GM18873 (cell line): Measurements from ENCODE around the gene TMEM132C.

ENCODE experiments used
- ATAC-seq: cut with Tn5 transposase; IDR thresholded peaks from one replicate; pipeline ENCODE4 v1.9.1; 2021; ENCODE audit warnings: mild to moderate bottlenecking, moderate library complexity, moderate number of reproducible peaks; ENCODE audit not compliant: unreplicated experiment, low FRiP score

TMEM132C gene

GRCh38 chr12:128402486-128403243 lies 135.7 kb downstream of the TMEM132C start:
- ATAC-seq = no peak

GRCh38 chr12:128408669-128409068 lies 141.7 kb downstream of the TMEM132C start:
- ATAC-seq = no peak

- ATAC-seq = no peak
These were observed 148.1 kb downstream of the TMEM132C start for GRCh38 chr12:128415036-128415560.

GRCh38 chr12:128418944-128419343 lies 152.0 kb downstream of the TMEM132C start:
- no peak for ATAC-seq

- no peak for ATAC-seq
These were observed 153.2 kb downstream of the TMEM132C start for GRCh38 chr12:128420163-128420562.

GRCh38 chr12:128421375-128421774 lies 154.4 kb downstream of the TMEM132C start:
- no peak for ATAC-seq

- ATAC-seq = no peak
These were observed 156.2 kb downstream of the TMEM132C start for GRCh38 chr12:128423205-128423604.

GRCh38 chr12:128424931-128425431 lies 158.0 kb downstream of the TMEM132C start:
- ATAC-seq = no peak

GRCh38 chr12:128425666-128426331 lies 158.8 kb downstream of the TMEM132C start:
- no peak for ATAC-seq

- ATAC-seq = no peak
These were observed 159.5 kb downstream of the TMEM132C start for GRCh38 chr12:128426511-128426910.

- no peak for ATAC-seq
These were observed 172.8 kb downstream of the TMEM132C start for GRCh38 chr12:128439796-128440195.

GRCh38 chr12:128442096-128442495 lies 175.1 kb downstream of the TMEM132C start:
- no peak for ATAC-seq

- ATAC-seq = no peak
These were observed 177.6 kb downstream of the TMEM132C start for GRCh38 chr12:128444598-128444997.

- ATAC-seq = no peak
These were observed 178.6 kb downstream of the TMEM132C start for GRCh38 chr12:128445415-128446127.

- ATAC-seq = no peak
These were observed 182.3 kb downstream of the TMEM132C start for GRCh38 chr12:128449146-128449894.

GRCh38 chr12:128450810-128451209 lies 183.8 kb downstream of the TMEM132C start:
- no peak for ATAC-seq

GRCh38 chr12:128455851-128456250 lies 188.9 kb downstream of the TMEM132C start:
- ATAC-seq = no peak

- ATAC-seq = no peak
These were observed 190.0 kb downstream of the TMEM132C start for GRCh38 chr12:128456922-128457321.

- no peak for ATAC-seq
These were observed 191.5 kb downstream of the TMEM132C start for GRCh38 chr12:128458301-128458974.

GRCh38 chr12:128459067-128459466 lies 192.1 kb downstream of the TMEM132C start:
- ATAC-seq = no peak
